ENCODE results near the gene PCF11.

- TF ChIP-seq CTCF (conservative IDR thresholded peaks at IDR 0.05; ENCODE audit: low read depth, low read length) (no peak), EZH2 (IDR thresholded peaks at IDR 0.05; ENCODE audit: low read length, unreplicated experiment) (no peak), EZH2phosphoT487 (IDR thresholded peaks at IDR 0.05; ENCODE audit: borderline replicate concordance, low read length) (no peak)
Observed at GRCh38 chr11:83187465-83187864, 30.5 kb downstream of the PCF11 start.
